WTC11 (cell line): Measurements from ENCODE around the gene MARF1. TPM values are rescaled to one million over a fixed set of nuclear protein-coding genes. Genes with fewer than 3 reads are reported as not detected.

Source experiments
- ATAC-seq: fragments of 200-7000 bp; cut with Tn5 transposase; 2 replicates; pipeline ENCODE4 v1.10.0; 2021; ENCODE audit warnings: mild to moderate bottlenecking, moderate library complexity
- CTCF ChIA-PET: fragments of 300-600 bp; sonication (Branson Sonifier 250); formaldehyde crosslinking; loops from one replicate; lab custom pipeline; 2021; ENCODE audit warnings: antibody characterized with exemption; lab: Charles Lee
- POLR2A ChIA-PET: fragments of 350-600 bp; sonication (Branson Sonifier 250); formaldehyde crosslinking; loops from one replicate; lab custom pipeline; 2021; ENCODE audit warnings: antibody characterized with exemption; lab: Charles Lee
- DNase-seq: peaks from one replicate; pipeline ENCODE4 v3.0.0; 2021; ENCODE audit warnings: low spot score
- H3K27ac Mint-ChIP-seq: 2 replicates; pipeline ENCODE4 v1.8.0; 2021; ENCODE audit warnings: mixed read lengths
- H3K27me3 Mint-ChIP-seq: 2 replicates; pipeline ENCODE4 v1.8.0; 2021; ENCODE audit warnings: low read depth, mild to moderate bottlenecking, moderate library complexity, mixed read lengths
- H3K36me3 Mint-ChIP-seq: 2 replicates; pipeline ENCODE4 v1.8.0; 2021; ENCODE audit warnings: mixed read lengths
- H3K4me1 Mint-ChIP-seq: 2 replicates; pipeline ENCODE4 v1.8.0; 2022; ENCODE audit warnings: mixed read lengths
- H3K4me3 Mint-ChIP-seq: 2 replicates; pipeline ENCODE4 v1.8.0; 2021; ENCODE audit warnings: mild to moderate bottlenecking, moderate library complexity, mixed read lengths
- H3K9me3 Mint-ChIP-seq: 2 replicates; pipeline ENCODE4 v1.8.0; 2021; ENCODE audit warnings: mixed read lengths
- CREM ChIP-seq: sonication (generic); formaldehyde crosslinking; IDR thresholded peaks from 2 replicates; pipeline ENCODE4 v1.8.1; 2022; ENCODE audit warnings: mild to moderate bottlenecking, missing genetic modification reagents, moderate library complexity
- ESRRA ChIP-seq: sonication (generic); formaldehyde crosslinking; IDR thresholded peaks from 2 replicates; pipeline ENCODE4 v1.8.1; 2022; ENCODE audit warnings: mild to moderate bottlenecking, missing genetic modification reagents, borderline replicate concordance
- FOXJ3 ChIP-seq: sonication (generic); formaldehyde crosslinking; IDR thresholded peaks from 2 replicates; pipeline ENCODE4 v1.9.0; 2021; ENCODE audit warnings: missing genetic modification reagents, mild to moderate bottlenecking, borderline replicate concordance
- FOXK1 ChIP-seq: sonication (generic); formaldehyde crosslinking; IDR thresholded peaks from 2 replicates; pipeline ENCODE4 v1.8.0; 2022; ENCODE audit warnings: mild to moderate bottlenecking, moderate library complexity, missing genetic modification reagents
- FOXP1 ChIP-seq: sonication (generic); formaldehyde crosslinking; IDR thresholded peaks from 2 replicates; pipeline ENCODE4 v1.8.0; 2022; ENCODE audit warnings: missing genetic modification reagents, mild to moderate bottlenecking, moderate library complexity, borderline replicate concordance
- FOXP4 ChIP-seq: sonication (generic); formaldehyde crosslinking; IDR thresholded peaks from 2 replicates; pipeline ENCODE4 v1.8.0; 2022; ENCODE audit warnings: mild to moderate bottlenecking, missing genetic modification reagents
- GABPB1 ChIP-seq: sonication (generic); formaldehyde crosslinking; IDR thresholded peaks from 2 replicates; pipeline ENCODE4 v1.8.1; 2023; ENCODE audit warnings: mild to moderate bottlenecking, missing genetic modification reagents
- HMGA2 ChIP-seq: fragments of 250-450 bp; sonication (Bioruptor Pico); IDR thresholded peaks from 2 replicates; pipeline ENCODE4 v1.4.0; 2021; ENCODE audit warnings: mild to moderate bottlenecking, moderate library complexity
- JUN ChIP-seq: sonication (generic); formaldehyde crosslinking; IDR thresholded peaks from 2 replicates; pipeline ENCODE4 v1.8.0; 2023; ENCODE audit warnings: mild to moderate bottlenecking, missing genetic modification reagents
- MYBL2 ChIP-seq: sonication (generic); formaldehyde crosslinking; IDR thresholded peaks from 2 replicates; pipeline ENCODE4 v1.8.1; 2023; ENCODE audit warnings: mild to moderate bottlenecking, moderate library complexity, missing genetic modification reagents
- RELA ChIP-seq: sonication (generic); formaldehyde crosslinking; IDR thresholded peaks from 2 replicates; pipeline ENCODE4 v1.8.1; 2022; ENCODE audit warnings: missing genetic modification reagents, mild to moderate bottlenecking, borderline replicate concordance
- SMAD4 ChIP-seq: sonication (generic); formaldehyde crosslinking; IDR thresholded peaks from 2 replicates; pipeline ENCODE4 v1.8.0; 2022; ENCODE audit warnings: mild to moderate bottlenecking, missing genetic modification reagents
- TEAD4 ChIP-seq: sonication (generic); formaldehyde crosslinking; IDR thresholded peaks from 2 replicates; pipeline ENCODE4 v1.8.0; 2022; ENCODE audit warnings: mild to moderate bottlenecking, missing genetic modification reagents
- ZNF121 ChIP-seq: sonication (generic); formaldehyde crosslinking; IDR thresholded peaks from 2 replicates; pipeline ENCODE4 v1.8.0; 2023; ENCODE audit warnings: missing genetic modification reagents
- ZNF219 ChIP-seq: sonication (generic); formaldehyde crosslinking; IDR thresholded peaks from 2 replicates; pipeline ENCODE4 v1.8.0; 2023; ENCODE audit warnings: missing genetic modification reagents, mild to moderate bottlenecking, borderline replicate concordance
- ZNF425 ChIP-seq: fragments of 250-450 bp; sonication (Bioruptor Pico); conservative IDR thresholded peaks from 2 replicates; pipeline ENCODE4 v1.9.0; 2021; ENCODE audit warnings: mild to moderate bottlenecking
- ZNF671 ChIP-seq: fragments of 250-450 bp; sonication (Bioruptor Pico); IDR thresholded peaks from 2 replicates; pipeline ENCODE4 v1.8.0; 2021; ENCODE audit warnings: mild to moderate bottlenecking
- total RNA-seq: library from RNA; stranded (reverse); gene quantifications from 3 replicates; pipeline ENCODE4 v1.2.3, GENCODE V29; 2021
- TF ChIP-seq, protein P1 (sequence below): sonication (generic); formaldehyde crosslinking; IDR thresholded peaks from 2 replicates; pipeline ENCODE4 v1.8.1; 2022; ENCODE audit warnings: low read depth, missing genetic modification reagents, borderline replicate concordance
- TF ChIP-seq, protein P2 (sequence below): sonication (generic); formaldehyde crosslinking; IDR thresholded peaks from 2 replicates; pipeline ENCODE4 v1.8.0; 2023; ENCODE audit warnings: missing genetic modification reagents
- TF ChIP-seq, protein P3 (sequence below): sonication (generic); formaldehyde crosslinking; IDR thresholded peaks from 2 replicates; pipeline ENCODE4 v1.8.0; 2022; ENCODE audit warnings: mild to moderate bottlenecking, missing genetic modification reagents
- TF ChIP-seq, protein P4 (sequence below): sonication (generic); formaldehyde crosslinking; IDR thresholded peaks from 2 replicates; pipeline ENCODE4 v1.8.1; 2023; ENCODE audit warnings: mild to moderate bottlenecking, missing genetic modification reagents

The MARF1 gene
- total RNA-seq, 1 experiment from 2014 or later: 31.9 TPM

- TF ChIP-seq, protein P1, sequence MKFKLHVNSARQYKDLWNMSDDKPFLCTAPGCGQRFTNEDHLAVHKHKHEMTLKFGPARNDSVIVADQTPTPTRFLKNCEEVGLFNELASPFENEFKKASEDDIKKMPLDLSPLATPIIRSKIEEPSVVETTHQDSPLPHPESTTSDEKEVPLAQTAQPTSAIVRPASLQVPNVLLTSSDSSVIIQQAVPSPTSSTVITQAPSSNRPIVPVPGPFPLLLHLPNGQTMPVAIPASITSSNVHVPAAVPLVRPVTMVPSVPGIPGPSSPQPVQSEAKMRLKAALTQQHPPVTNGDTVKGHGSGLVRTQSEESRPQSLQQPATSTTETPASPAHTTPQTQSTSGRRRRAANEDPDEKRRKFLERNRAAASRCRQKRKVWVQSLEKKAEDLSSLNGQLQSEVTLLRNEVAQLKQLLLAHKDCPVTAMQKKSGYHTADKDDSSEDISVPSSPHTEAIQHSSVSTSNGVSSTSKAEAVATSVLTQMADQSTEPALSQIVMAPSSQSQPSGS (CRISPR knock-in tag): no peak
- no peak for TF ChIP-seq FOXP4 (CRISPR knock-in tag)
- TF ChIP-seq ESRRA: no peak
- no peak for TF ChIP-seq ZNF671 (CRISPR knock-in tag)
- no peak for TF ChIP-seq FOXJ3 (CRISPR knock-in tag)
- TF ChIP-seq GABPB1 (CRISPR knock-in tag): no peak
- no peak for TF ChIP-seq FOXK1 (CRISPR knock-in tag)
- no peak for TF ChIP-seq ZNF219 (CRISPR knock-in tag)
- no peak for TF ChIP-seq HMGA2
- TF ChIP-seq, protein P2, sequence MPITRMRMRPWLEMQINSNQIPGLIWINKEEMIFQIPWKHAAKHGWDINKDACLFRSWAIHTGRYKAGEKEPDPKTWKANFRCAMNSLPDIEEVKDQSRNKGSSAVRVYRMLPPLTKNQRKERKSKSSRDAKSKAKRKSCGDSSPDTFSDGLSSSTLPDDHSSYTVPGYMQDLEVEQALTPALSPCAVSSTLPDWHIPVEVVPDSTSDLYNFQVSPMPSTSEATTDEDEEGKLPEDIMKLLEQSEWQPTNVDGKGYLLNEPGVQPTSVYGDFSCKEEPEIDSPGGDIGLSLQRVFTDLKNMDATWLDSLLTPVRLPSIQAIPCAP (CRISPR knock-in tag): no peak
Observed at GRCh38 chr16:15621889-15622288, 21.1 kb downstream of the MARF1 start (continued).

DNA sequence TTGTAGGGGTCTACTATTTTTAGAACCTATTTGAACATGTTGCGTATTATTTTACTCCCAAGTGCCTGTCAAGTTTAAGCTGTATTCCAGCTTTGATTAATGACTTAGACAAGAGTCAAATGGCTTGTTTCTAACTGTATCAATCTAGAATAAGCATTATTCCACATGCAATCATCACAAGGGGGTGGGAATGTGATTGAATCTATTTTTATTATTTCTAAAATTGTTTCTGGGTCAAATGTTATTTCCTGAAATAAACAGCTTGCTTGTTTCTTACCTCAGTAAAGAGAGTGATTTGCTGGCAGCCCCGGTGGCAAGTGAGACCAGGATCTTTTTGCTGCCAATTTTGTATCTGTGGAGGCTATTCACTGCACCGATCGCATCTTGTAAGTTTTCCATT, 21.5 kb downstream of the MARF1 start:
- no peaks in the 10 kb centered on the region for H3K27me3 Mint-ChIP-seq
- no peak overlapping the region for H3K27ac Mint-ChIP-seq
- no peaks in the 10 kb centered on the region for H3K9me3 Mint-ChIP-seq
- no peak for ATAC-seq
- peaks cover 61% of the 10 kb centered on the region for H3K36me3 Mint-ChIP-seq
- no peaks in the 10 kb centered on the region for H3K4me1 Mint-ChIP-seq
- CTCF ChIA-PET: interaction anchor here (1.8 kb wide), 1 partner anchor 21 kb away, joined by 4 read pairs; the partner anchor contains the start of gene MARF1
- TF ChIP-seq, protein P3, sequence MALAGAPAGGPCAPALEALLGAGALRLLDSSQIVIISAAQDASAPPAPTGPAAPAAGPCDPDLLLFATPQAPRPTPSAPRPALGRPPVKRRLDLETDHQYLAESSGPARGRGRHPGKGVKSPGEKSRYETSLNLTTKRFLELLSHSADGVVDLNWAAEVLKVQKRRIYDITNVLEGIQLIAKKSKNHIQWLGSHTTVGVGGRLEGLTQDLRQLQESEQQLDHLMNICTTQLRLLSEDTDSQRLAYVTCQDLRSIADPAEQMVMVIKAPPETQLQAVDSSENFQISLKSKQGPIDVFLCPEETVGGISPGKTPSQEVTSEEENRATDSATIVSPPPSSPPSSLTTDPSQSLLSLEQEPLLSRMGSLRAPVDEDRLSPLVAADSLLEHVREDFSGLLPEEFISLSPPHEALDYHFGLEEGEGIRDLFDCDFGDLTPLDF: no peak
- TF ChIP-seq ZNF121 (CRISPR knock-in tag) (no peak), JUN (CRISPR knock-in tag) (no peak), CREM (CRISPR knock-in tag) (no peak), FOXJ3 (CRISPR knock-in tag) (no peak), SMAD4 (no peak), RELA (CRISPR knock-in tag) (no peak), FOXP1 (no peak), HMGA2 (no peak), ZNF425 (CRISPR knock-in tag) (no peak), TEAD4 (CRISPR knock-in tag) (no peak), MYBL2 (no peak)
- TF ChIP-seq, protein P4, sequence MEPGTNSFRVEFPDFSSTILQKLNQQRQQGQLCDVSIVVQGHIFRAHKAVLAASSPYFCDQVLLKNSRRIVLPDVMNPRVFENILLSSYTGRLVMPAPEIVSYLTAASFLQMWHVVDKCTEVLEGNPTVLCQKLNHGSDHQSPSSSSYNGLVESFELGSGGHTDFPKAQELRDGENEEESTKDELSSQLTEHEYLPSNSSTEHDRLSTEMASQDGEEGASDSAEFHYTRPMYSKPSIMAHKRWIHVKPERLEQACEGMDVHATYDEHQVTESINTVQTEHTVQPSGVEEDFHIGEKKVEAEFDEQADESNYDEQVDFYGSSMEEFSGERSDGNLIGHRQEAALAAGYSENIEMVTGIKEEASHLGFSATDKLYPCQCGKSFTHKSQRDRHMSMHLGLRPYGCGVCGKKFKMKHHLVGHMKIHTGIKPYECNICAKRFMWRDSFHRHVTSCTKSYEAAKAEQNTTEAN: no peak
- H3K4me3 Mint-ChIP-seq: no peak overlapping the region
- POLR2A ChIA-PET: interaction anchor here (0.6 kb wide), 1 partner anchor 69 kb away, joined by 3 read pairs; no protein-coding TSS in a partner anchor
- DNase-seq: no peak
